Tongue (tissue), 2 donors: Measurements from ENCODE around the gene TMEM132A. TPM values are rescaled to one million over a fixed set of nuclear protein-coding genes. Genes with fewer than 3 reads are reported as not detected.

Experiments
- DNase-seq: peaks from one replicate; pipeline ENCODE4 v3.0.0-alpha.2; 2015
- total RNA-seq: library from RNA; depleted of rRNA; stranded (reverse); fragments of >200 nt; gene quantifications from one replicate; pipeline ENCODE4 v1.2.3, GENCODE V29; 2014

The TMEM132A gene
- total RNA-seq, 1 donor from 2014 or later, result 29.7 TPM

DNA sequence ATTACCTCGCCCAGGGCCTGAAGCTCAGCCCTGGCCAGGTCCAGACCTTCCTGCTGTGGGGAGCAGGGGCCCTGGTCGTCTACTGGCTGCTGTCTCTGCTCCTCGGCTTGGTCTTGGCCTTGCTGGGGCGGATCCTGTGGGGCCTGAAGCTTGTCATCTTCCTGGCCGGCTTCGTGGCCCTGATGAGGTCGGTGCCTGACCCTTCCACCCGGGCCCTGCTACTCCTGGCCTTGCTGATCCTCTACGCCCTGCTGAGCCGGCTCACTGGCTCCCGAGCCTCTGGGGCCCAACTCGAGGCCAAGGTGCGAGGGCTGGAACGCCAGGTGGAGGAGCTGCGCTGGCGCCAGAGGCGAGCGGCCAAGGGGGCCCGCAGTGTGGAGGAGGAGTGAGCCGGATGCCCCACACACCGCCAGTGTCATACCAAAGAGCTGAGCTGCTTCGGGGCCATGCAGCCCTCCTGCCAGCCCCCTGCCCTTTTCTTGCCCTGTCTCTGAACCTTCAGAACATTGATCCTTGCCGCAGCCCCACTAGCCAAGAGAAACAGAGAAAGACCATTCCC is 2.4 kb upstream of the TMEM132A start:
- no peak for DNase-seq

- no peak for DNase-seq
Measured at GRCh38 chr11:60922906-60923305, 1.4 kb upstream of the TMEM132A start.

GRCh38 chr11:60923326-60923725 is 934 bp upstream of the TMEM132A start:
- DNase-seq, result no peak

- no peak for DNase-seq
Measured at GRCh38 chr11:60923800-60924109, 505 bp upstream of the TMEM132A start.

GRCh38 chr11:60924906-60925853 is 920 bp downstream of the TMEM132A start:
- DNase-seq, result no peak

DNA sequence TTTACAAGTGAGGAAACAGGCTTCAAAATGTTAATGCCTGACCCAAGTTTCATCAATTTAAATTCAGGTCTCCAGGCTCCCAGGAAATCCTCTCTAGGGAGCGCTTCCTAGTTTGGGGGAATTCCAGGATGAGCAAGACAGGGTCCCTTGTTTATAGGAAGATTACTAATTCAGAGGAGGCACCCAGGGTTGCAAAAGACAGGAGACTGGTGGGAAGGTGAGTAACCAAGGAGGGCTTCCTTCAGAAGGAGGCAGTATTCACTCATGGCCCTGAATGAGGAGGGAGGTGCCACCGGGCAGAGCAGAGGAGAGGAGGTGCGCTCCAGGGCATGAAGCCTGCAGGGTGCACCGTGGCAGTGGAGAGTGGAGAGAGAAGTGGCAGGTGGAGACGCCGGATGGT is 1.6 kb downstream of the TMEM132A start:
- DNase-seq, result no peak

DNA sequence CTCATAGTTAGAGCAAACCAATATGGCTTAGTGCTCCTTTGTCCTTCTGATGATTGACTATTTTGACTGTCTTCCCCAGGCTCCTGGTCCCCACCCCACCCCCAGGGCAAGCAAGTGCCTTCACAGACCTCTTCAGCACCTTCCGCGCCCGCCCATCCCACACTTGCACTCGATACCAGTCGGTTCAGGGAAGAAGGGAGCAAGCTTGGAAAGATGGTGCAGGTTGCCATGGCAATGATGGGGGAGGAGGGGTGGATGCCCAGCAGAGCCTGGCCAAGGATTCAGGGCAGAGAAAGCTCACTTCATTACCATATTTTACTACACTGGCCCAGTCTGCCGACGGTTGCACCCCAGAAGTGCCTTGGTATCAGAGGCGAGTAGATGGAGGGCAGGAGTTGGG is 2.2 kb downstream of the TMEM132A start:
- no peak for DNase-seq

DNA sequence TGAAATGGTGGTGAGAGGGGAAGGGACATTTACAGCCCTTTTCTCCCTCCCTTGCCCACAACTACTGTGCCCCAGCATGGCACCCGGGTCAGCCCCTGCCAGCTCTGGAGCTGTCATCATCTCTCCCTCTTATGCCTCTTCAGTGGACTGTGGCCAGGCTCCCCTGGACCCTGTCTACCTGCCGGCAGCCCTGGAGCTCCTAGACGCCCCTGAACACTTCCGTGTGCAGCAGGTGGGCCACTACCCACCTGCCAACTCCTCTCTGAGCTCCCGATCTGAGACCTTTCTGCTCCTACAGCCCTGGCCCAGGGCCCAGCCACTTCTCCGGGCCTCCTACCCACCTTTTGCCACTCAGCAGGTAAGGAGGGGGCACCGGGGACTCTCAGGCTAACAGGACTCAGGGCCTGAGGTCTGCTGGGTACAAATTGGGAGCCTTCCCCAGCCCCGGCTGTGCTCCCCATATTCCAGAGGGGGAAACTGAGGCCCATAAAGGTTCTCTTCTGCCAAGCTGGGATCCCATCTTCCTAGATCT is 2.9 kb downstream of the TMEM132A start:
- DNase-seq, result no peak

- no peak for DNase-seq
Measured at GRCh38 chr11:60927600-60927999, 3.3 kb downstream of the TMEM132A start.

DNA sequence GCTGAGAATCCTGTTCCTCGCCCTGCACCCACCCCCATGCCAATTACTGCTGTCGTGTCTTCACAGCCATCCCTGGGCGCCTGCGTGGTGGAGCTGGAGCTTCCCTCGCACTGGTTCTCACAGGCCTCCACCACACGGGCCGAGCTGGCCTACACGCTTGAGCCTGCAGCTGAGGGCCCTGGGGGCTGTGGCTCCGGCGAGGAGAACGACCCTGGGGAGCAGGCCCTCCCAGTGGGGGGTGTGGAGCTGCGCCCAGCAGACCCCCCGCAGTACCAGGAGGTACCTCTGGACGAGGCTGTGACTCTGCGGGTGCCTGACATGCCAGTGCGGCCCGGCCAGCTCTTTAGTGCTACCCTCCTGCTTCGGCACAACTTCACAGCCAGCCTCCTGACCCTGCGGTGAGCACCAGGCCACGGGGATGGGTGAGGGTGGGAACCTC is 4.3 kb downstream of the TMEM132A start:
- DNase-seq, result no peak

DNA sequence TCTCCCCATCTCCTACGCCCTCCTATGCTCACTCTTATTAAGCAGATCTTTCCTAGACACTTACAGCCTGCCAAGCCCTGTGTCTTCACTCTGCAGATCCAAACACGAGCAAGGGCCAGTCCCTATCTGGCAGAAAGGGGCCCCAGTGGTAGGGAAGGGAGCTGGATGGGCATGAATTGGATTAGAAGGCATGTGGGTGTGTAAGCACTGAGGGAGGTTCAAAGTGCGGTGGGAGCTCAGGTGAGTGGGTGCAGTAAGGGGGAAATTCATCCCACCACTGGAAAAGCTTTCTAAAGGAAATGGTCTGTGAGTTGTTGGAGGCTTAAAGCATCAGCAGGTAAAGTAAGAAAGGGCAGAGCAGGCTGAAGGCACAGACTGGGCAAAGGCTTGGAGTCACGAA is 5.5 kb downstream of the TMEM132A start:
- no peak for DNase-seq

DNA sequence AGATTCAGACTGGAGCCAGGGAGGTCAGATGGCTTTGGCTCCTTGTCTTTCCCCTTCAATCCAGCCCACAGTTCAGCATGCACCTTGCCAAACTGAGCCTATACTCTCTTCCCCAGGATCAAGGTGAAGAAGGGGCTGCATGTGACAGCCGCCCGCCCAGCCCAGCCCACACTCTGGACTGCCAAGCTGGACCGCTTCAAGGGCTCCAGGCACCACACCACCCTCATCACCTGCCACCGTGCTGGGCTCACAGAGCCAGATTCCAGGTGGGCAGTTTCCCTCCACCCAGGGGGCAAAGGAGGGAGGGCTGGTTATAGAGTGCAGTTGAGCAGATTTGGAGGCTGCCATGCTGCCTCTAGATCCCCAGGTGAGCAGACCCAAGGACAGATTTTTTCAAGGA is 6.1 kb downstream of the TMEM132A start:
- DNase-seq, result no peak

GRCh38 chr11:60931917-60932316 is 7.7 kb downstream of the TMEM132A start:
- DNase-seq, result no peak

GRCh38 chr11:60932605-60933356 is 8.5 kb downstream of the TMEM132A start:
- DNase-seq, result no peak

DNA sequence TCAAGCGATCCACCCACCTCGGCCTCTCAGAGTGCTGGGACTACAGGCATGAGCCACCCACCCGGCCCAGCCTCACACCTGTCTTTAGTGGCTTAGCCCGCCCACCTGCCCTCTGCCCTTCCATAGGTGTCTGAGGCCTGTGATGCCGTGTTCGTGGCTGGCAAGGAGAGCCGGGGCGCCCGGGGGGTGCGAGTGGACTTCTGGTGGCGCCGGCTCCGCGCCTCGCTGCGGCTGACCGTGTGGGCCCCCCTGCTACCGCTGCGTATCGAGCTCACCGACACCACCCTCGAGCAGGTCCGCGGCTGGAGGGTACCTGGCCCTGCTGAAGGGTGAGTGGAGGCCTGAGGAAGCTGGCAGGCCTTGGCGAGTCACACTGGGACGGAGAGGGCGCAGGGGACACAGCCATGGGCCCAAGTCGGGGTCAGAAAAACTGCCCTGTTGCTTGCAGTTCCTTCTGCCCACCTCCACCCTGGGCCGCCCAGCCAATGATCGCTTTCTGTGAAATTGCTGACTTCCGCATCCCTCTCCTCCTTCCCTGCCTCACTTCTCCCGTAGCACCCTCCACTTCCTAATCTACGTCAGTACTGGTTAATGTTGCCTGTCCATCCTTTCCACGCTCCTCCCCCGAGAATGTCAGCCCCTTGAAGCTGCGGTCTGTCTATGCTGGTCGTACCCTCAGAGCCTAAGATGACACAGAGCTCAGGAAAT is 9.3 kb downstream of the TMEM132A start:
- no peak for DNase-seq

DNA sequence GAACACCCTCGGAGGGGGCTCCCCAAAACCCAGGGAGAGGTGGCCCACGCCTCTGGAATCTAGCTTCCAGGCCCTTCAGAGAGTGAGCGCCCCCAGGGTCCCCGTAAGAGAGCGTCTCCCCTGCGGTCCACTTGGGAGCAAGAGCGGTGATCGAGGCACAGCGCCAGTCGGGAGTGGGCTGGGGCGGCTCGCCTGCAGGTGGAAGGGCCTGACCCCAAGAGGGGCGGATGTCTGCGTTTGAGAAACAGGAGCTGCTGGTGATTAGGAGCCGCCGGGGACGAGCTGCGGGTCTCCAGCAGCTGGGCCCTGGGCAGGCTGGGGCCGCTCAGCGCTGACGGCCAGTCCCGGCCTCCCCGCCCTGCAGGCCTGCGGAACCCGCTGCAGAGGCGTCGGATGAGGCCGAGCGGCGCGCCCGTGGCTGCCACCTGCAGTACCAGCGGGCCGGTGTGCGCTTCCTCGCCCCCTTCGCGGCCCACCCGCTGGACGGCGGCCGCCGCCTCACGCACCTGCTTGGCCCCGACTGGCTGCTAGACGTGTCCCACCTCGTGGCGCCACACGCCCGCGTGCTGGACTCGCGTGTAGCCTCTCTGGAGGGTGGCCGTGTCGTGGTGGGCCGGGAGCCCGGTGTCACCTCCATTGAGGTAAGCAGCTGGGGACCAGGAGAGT is 10.0 kb downstream of the TMEM132A start:
- DNase-seq, result no peak

DNA sequence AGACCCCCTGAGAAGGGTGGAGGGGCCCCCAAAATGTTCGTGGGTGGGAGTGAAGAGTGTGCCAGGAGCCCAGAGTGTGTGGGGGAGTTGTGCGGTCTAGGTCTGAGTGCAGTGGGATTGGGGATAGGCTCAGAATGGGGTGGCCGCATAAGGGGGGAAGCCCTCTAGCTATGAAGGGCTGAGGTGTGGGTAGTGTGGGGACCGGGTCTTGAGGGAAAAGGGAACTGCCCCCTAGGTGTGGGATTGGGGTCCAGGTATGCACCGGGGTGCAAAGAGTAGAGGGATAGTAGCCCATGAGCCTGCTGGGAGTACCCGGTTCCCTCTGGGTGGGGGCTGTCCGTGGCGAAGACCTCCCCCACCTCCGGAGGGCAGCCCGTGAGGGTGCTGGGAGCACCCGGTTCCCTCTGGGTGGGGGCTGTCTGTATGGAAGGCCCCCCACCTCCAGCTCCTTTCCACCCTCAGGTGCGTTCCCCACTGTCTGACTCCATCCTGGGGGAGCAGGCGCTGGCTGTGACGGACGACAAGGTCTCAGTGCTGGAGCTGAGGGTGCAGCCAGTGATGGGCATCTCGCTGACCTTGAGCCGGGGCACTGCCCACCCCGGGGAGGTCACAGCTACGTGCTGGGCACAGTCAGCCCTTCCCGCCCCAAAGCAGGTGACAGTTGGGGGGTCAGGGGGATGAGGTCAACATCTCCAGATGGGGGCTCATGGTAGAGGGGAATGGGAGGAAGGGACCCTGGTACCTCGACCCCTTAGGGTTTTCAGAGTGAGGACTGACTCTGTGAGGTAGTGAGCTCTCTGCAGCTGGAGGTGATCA is 10.7 kb downstream of the TMEM132A start:
- no peak for DNase-seq

DNA sequence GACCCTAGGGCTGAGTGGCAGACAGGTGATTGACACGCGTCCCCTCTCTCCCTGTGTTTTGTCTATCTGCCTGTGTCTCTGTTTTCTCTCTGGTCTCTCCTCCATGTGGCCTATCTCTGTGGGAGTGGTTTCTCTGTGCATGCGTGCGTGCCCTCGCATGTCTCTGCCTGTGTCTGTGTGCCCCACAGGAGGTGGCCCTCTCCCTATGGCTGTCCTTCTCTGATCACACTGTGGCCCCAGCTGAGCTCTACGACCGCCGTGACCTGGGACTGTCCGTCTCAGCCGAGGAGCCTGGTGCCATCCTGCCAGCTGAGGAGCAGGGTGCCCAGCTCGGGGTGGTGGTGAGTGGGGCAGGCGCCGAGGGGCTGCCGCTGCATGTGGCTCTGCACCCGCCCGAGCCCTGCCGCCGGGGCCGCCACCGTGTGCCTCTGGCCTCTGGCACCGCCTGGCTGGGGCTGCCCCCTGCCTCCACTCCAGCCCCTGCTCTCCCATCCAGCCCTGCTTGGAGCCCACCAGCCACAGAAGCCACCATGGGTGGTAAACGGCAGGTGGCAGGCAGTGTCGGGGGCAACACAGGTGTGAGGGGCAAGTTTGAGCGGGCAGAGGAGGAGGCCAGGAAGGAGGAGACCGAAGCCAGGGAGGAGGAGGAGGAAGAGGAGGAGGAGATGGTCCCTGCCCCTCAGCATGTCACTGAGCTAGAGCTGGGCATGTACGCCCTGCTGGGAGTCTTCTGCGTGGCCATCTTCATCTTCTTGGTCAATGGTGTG is 11.6 kb downstream of the TMEM132A start:
- DNase-seq, result no peak

DNA sequence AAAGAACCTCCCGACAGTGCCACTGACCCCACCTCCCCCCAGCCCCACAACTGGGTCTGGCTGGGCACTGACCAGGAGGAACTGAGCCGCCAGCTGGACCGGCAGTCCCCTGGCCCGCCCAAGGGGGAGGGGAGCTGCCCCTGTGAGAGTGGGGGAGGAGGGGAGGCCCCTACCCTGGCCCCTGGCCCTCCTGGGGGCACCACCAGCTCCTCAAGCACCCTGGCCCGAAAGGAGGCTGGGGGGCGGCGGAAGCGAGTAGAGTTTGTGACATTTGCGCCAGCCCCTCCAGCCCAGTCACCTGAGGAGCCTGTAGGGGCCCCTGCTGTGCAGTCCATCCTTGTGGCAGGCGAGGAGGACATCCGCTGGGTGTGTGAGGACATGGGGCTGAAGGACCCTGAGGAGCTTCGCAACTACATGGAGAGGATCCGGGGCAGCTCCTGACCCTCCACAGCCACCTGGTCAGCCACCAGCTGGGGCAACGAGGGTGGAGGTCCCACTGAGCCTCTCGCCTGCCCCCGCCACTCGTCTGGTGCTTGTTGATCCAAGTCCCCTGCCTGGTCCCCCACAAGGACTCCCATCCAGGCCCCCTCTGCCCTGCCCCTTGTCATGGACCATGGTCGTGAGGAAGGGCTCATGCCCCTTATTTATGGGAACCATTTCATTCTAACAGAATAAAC is 12.3 kb downstream of the TMEM132A start:
- DNase-seq, result no peak

DNA sequence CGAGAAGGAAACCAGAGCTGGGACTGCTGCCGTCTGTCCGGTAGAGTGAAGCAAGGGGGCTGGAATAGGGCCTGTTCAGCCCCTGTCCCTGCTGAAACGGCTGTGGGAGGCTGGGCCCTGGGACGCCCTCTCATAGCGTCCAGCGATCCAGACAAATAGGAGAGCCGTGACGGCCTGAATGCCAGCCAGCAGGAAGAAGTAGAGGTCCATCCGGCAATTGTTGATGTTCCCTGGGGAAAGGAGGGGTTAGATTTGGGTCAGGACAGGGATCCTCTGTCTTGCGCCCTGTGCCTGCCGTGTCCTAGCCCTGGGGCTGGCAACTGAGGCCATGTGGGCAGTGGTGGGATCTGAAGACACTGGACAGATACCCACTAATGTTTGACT is 12.9 kb downstream of the TMEM132A start:
- DNase-seq, result no peak
